Left cardiac atrium (tissue), 4 donors: Measurements from ENCODE around the gene PITPNM3. TPM values are rescaled to one million over a fixed set of nuclear protein-coding genes. Genes with fewer than 3 reads are reported as not detected.
A peak's percentile ranks its signal among the peaks of the same experiment; 100 is the strongest.

ENCODE experiments used
- ATAC-seq, 2 donors: fragments of 200-7000 bp; cut with Tn5 transposase; one replicate each; pipeline ENCODE4 v1.9.1; 2020; ENCODE audit warnings: mild to moderate bottlenecking in 2 of 2, moderate library complexity in 2 of 2
- DNase-seq: peaks from one replicate; pipeline ENCODE4 v3.0.0-alpha.2; 2020
- intact Hi-C, 2 donors: fragments of 100-400 bp; cut with DNase I; formaldehyde crosslinking; loops; one replicate each; pipeline versions ENCODE4 v1.14.1 to v1.15.1; 2022 to 2023
- total RNA-seq, 2 donors: library from RNA; stranded (reverse); fragmentation: NEBNext Ultra II Directional; extraction: Animal tissue kit (Norgen Biotek cat#: 25700); gene quantifications; one replicate each; pipeline ENCODE4 v1.2.1, GENCODE V29; 2021
- donor health status: DM: no; HTN: yes; CAD: no.
- donor health status: DM: no; HTN: yes; CAD: no; lungs with severe emphysema.
- donor health status: DM: yes; HTN: yes; CAD: no.
- donor health status: Dilated cardiomyopathy.

Gene PITPNM3
- total RNA-seq, 2 donors from 2014 or later, result 3.1 to 3.4 TPM

DNA sequence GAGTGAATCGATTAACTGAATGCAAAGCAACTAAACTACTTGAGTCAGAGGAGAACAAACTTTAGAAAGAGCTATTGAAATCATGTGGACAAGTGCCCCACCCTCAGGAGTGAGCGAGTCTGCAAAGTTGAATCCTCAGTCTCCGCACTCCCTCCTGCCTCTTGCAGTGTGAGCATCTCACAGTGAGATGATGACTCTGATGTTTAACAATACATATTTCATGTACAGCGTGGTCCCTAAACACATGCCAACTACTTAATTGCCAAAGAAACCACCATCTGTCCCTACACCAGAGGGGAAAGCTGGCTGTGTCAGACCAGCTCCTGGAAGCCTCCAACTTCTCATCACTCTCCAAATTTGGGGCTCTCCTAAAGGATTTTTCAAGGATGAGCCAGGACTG is 80.9 kb downstream of the PITPNM3 start:
- DNase-seq (no peak), ATAC-seq (no peak)
- intact Hi-C loops, result loop anchor here in 1 of 2 donors (10.0 kb wide), 1 partner anchor 89 kb away; no protein-coding TSS in a partner anchor

DNA sequence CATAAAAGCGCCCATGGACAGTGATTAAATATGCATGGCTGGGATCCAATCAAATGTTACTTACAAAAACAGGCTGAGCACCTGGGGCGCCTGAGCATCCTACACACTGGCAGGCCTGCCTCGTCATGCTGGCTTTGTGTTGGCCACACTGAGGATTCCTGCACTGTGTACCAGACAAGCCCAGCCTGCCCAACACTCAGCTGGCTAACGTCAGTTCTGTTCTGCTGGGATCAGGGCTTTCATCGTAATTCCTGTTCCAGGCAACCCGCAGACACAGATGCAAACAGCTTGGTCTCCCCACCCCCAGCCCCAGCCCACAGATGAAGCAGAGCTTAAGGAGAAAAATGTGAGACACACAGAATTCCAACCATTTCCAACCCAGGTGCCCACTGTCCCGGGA is 81.4 kb downstream of the PITPNM3 start:
- intact Hi-C loops, result loop anchor here (5.0 to 10.0 kb wide), 2 partner anchors 82 to 90 kb away; partner anchors contain the start of gene PITPNM3 (in 1 of the 2)
- no peak for DNase-seq
- no peak for ATAC-seq

DNA sequence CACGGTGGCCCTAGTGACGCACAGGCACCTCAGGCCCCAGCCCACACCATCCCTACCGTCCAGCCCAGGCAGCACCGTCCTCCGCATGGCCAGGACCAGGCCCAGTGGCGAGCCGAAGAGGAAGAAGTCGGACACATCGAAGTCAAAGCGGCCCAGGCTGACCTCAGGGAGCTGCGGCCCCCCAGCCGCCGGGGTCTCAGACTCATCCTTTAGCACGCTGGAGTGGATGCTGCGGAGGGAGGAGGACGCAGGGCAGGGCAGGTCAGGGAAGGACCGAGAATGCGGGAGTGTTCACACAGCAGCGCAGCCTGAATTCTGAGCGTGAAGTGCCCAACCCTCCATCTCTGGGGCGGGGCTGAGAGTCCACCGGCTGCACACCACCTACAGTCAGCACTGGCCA is 82.0 kb downstream of the PITPNM3 start:
- ATAC-seq, result no peak
- intact Hi-C loops, result loop anchor here (5.0 to 10.0 kb wide), 2 partner anchors 83 to 90 kb away; partner anchors contain the start of gene PITPNM3 (in 1 of the 2)
- no peak for DNase-seq

DNA sequence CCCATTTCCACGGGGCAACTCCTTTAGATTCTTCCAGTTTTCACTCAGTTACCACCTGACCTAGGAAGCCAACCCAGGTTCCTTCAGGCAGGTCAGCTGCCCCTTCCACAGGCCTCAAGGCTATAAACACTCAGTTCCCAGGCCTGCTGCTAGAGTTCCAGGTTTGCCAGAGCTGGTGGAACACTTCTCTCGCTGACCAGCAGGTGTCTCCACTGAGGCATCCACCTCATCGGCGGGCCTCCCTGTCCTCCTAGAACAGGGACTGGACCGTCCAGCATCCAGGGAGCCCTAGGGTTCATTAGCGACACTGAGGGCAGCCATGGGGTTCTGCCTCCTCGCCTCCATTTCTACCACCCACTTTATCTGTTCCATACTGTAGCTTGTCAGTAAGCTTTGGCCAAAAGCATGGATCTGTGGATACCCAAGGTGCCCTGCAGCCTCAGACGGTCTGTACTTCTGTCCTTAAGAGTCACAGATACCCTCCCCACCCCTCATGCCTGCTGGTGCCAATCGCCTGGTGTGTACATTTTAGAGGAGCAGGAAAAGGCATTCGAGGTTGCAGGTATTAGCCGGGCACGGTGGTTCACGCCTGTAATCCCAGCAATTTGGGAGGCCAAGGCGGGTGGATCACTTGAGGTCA is 83.1 kb downstream of the PITPNM3 start:
- intact Hi-C loops, result loop anchor here (5.0 to 10.0 kb wide), 2 partner anchors 84 to 92 kb away; partner anchors contain the start of gene PITPNM3 (in 1 of the 2)
- DNase-seq, result peak; percentile 77
- ATAC-seq, result peak; percentile 67 to 81

- DNase-seq, result no peak
- ATAC-seq, result no peak
- intact Hi-C loops, result loop anchor here (5.0 to 10.0 kb wide), 2 partner anchors 85 to 92 kb away; partner anchors contain the start of gene PITPNM3 (in 1 of the 2)
These were observed 83.8 kb downstream of the PITPNM3 start for GRCh38 chr17:6472517-6472916.

DNA sequence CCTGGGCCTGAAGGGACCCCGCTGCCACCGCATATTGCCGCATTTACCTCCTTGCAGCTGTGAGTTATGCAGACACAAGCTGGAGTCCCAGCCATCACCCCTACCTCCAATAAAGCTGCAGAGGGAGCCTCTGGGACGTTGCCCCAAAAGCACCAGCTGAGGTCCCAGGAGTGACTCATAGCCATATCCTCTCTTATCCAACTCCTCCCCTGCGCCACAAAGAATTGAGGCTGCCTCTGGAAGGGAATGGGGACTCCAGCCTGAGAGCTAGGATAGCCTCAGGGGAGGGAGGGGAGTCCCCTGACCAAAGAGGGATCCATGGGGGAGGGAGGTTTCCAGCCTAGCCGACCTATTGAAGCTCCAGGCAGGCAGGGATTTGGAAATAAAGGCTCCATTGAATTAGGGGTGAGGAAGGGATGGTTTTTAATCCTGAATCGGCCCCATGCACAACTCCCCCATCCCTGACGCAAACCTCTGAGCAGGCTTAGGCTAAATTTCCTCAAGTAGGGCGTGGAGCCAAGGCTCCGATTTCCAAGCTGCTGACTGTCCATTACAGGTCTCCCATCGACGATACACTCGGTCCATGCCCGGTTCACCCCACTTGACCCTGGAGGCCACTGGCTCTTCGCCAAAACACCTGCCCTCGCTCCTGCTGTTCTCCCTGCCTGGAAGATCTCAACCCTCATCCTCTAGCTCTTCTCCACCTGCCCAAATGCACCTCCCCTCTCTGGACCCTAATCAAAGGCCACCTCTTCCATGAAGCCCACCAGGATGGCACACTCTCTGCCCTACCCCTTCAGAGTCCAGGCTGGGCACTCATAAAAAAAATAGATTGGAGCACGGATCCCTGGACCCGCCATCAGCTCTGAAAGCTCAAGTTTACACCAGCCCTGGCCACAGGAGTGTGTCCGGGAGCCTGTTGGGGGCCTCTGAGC is 84.6 kb downstream of the PITPNM3 start:
- DNase-seq (no peak), ATAC-seq (peak in 1 of 2 donors; percentile 52)
- intact Hi-C loops, result loop anchor here (5.0 to 10.0 kb wide), 2 partner anchors 86 to 93 kb away; partner anchors contain the start of gene PITPNM3 (in 1 of the 2)

DNA sequence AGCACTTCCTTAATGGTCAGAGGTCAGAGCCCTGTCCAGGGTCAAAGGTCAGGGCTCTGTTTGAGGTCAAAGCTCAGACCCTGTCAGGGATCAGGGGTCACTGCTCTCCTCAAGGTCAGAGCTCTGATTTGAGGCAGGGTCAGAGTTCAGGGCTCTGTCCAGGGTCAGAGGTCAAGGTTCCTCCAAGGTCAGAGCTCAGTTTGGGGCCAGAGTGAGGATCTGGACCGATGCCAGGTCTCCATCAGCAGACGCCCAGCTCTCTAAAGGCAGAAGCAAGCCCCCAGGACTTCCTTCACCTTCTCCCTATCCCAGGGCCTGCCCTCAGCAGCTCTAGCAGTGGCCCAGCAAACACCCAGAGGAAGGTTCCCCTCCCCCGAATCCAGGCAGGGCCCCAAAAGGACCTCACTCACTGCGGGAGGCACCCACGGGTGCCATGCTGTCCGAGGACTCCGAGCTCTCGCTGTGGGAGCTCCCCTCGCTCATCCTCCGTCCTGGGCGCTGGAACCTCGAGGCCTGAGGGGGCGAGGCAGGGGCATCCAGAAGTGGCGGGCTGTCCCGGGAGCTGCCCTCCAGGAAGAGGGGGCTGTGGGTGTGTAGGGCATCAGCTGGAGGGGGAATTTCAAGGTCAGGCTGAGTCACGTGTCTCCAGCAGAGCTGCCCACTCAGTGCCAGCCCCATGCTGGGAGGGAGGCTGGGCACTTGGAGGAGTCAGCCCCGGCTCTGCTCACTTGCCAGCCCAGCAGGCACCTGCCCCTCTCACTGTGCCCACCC is 85.4 kb downstream of the PITPNM3 start:
- DNase-seq (no peak), ATAC-seq (no peak)
- intact Hi-C loops, result loop anchor here (5.0 to 10.0 kb wide), 2 partner anchors 86 to 94 kb away; partner anchors contain the start of gene PITPNM3 (in 1 of the 2)

DNA sequence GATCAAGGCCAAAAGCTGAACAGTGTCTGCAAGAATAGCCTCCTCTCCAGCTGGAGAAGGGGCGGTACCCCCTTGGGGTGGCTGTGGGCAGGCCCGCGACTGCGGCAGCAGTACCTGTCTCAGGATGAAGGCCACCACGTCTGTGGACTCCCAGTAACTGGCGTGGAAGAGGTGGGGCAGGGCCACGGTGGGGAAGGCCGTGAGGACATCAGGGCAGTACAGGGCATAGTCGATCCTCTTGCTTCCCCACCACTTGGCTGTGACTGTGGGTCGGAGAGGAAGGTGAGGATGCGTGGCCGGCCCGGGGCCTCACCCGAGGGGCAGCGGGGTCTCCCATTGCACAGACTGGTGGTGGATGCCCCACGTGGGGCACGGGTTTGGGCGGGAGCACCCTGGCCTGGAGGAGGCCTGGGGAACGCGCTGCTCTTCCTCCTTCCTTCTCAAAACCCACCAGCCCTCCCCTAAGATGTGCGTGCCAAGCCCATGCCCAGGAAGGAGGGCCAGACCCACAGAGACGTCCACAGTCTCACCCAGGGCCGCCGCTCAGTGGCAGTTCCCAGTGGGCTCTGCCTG is 86.1 kb downstream of the PITPNM3 start:
- ATAC-seq (no peak), DNase-seq (no peak)
- intact Hi-C loops, result loop anchor here (5.0 to 10.0 kb wide), 2 partner anchors 87 to 95 kb away; partner anchors contain the start of gene PITPNM3 (in 1 of the 2)

- intact Hi-C loops, result no loop called here
- ATAC-seq, result no peak
- DNase-seq, result no peak
These were observed 88.1 kb downstream of the PITPNM3 start for GRCh38 chr17:6468051-6468790.

DNA sequence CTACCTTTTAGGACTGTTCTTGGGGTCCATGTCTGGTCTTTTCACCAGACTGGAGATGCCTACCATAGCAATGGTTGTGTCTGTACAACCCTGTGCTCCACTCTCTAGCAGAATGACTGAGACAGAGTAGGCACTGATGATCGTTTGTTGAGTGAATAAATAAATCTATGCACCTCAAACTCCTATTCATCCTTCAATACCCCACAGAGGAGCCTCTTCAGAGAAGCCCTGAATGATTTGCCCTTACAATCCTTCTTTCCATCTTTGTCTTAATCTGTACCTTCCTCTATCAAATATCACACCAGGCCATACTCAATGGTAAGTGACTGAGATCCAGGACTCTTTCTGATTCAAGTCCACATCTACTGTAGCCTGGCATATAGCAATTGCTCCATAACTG is 88.8 kb downstream of the PITPNM3 start:
- intact Hi-C loops, result no loop called here
- ATAC-seq (no peak), DNase-seq (no peak)

GRCh38 chr17:6465206-6466003 is 91.0 kb downstream of the PITPNM3 start:
- ATAC-seq (no peak), DNase-seq (no peak)
- intact Hi-C loops, result no loop called here

DNA sequence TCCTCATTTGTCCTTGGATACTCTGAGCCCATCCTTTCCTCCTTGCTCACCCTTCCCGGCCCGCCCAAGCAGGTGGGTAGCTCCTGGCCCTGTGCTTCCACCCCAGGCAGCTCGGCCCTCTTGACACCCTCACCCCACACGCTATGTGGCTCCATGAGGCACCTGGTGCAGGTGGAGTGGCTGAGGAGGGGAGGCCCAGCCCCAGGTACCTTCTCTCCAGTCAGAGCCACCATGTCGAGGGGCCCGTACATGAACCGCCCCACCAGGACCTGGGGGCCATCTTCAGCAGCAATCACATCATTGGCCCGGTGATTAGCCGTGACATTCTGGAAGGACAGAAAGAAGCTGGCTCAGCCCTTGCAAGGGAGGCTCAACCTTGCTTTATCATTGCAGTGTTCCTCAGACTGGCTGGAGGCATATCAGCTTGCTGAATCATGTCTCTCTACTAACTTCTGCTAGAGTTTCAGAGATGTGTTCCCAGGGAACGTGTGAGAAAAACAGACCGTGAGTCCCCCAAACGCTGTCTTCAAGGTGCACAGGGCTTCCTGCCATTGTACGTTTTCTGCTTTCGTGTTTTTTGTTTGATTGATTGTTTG is 91.8 kb downstream of the PITPNM3 start:
- intact Hi-C loops, result no loop called here

GRCh38 chr17:6463616-6464445 is 92.5 kb downstream of the PITPNM3 start:
- DNase-seq, result no peak
- ATAC-seq, result no peak
- intact Hi-C loops, result no loop called here

More for the DNA sequence above, 91.8 kb downstream of the PITPNM3 start:
- no peak for ATAC-seq
- DNase-seq, result no peak

GRCh38 chr17:6462692-6463091 is 93.7 kb downstream of the PITPNM3 start:
- DNase-seq, result no peak
- intact Hi-C loops, result no loop called here
- no peak for ATAC-seq

DNA sequence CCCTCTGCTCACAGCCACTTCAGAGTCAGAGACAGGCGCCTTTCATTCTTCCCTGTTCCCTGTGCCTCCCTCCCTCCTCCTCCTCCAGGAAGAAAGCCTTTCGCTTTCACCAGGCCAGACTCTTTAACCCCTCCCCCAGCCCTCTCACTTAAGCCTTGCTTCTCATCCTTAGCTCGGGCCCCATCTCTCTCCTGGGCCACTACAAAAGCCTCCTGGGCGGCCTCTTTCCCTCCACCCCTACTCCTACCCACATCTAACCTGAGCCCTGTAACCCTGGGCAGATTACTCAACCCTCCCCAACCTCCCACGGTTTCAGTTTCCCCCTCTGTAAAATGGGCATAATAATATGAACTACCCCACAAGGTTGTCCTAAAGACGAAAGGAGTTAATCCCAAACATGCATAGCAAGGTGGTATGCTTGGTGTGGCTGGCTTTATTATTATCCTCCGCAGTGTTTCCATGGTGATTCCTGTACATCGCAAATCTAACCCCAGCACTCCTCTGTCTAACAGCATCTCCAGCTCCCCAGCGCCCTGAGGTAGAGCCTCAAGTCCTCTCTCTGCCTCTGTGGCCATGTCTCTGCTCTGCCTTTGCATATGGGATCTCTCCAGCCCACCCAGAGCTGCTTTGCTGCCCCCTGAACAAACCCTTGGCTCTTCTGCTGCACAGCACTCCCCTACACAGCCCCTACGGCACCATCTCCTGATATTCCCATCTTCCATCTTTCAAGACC is 94.4 kb downstream of the PITPNM3 start:
- intact Hi-C loops, result no loop called here
- ATAC-seq, result no peak
- DNase-seq, result no peak
